Small intestine (tissue), 7 donors: Measurements from ENCODE around the gene PIP4K2C. TPM values are rescaled to one million over a fixed set of nuclear protein-coding genes. Genes with fewer than 3 reads are reported as not detected.

ENCODE experiments used
- DNase-seq, 2 donors: peaks; one replicate each; pipeline versions ENCODE4 v3.0.0 to v3.0.0-alpha.2; 2013
- FAIRE-seq: peaks from 2 replicates; lab custom pipeline; 2012; peaks lifted over from hg19 to GRCh38; lab: Jason Lieb, UNC
- H3K27ac ChIP-seq, 3 donors: one replicate each; pipeline ENCODE4 v1.5.1; 2013; ENCODE audit warnings: low read length in 2 of 3, mild to moderate bottlenecking in 2 of 3, control low read depth in 1 of 3, inconsistent platforms in 1 of 3, low read depth in 1 of 3, moderate library complexity in 1 of 3
- H3K27me3 ChIP-seq, 3 donors: one replicate each; pipeline ENCODE4 v1.6.1; 2013; ENCODE audit warnings: low read length in 3 of 3, inconsistent platforms in 1 of 3; ENCODE audit not compliant: control insufficient read depth in 3 of 3, insufficient read depth in 3 of 3
- H3K36me3 ChIP-seq, 3 donors: one replicate each; pipeline ENCODE4 v1.6.1; 2013; ENCODE audit warnings: low read length in 3 of 3, inconsistent platforms in 1 of 3, low read depth in 1 of 3, mild to moderate bottlenecking in 1 of 3, moderate library complexity in 1 of 3; ENCODE audit not compliant: control insufficient read depth in 3 of 3, insufficient read depth in 2 of 3
- H3K4me1 ChIP-seq, 3 donors: one replicate each; pipeline ENCODE4 v1.6.1; 2013; ENCODE audit warnings: low read length in 2 of 3, inconsistent platforms in 1 of 3, low read depth in 1 of 3, mild to moderate bottlenecking in 1 of 3, moderate library complexity in 1 of 3; ENCODE audit not compliant: control insufficient read depth in 3 of 3, insufficient read depth in 2 of 3
- H3K4me3 ChIP-seq, 3 donors: one replicate each; pipeline ENCODE4 v1.5.1; 2013; ENCODE audit warnings: low read length in 3 of 3, control low read depth in 1 of 3, inconsistent platforms in 1 of 3, low read depth in 1 of 3, mild to moderate bottlenecking in 1 of 3, moderate library complexity in 1 of 3
- H3K9me3 ChIP-seq, 2 donors: one replicate each; pipeline ENCODE4 v1.6.1; 2013; ENCODE audit warnings: low read depth in 1 of 2, low read length in 1 of 2; ENCODE audit not compliant: control insufficient read depth in 2 of 2, insufficient read depth in 1 of 2
- WGBS, 3 donors: extraction: QIAGEN DNeasy Blood & Tissue Kit; methylation state at CpG; one replicate each; pipeline ENCODE4 v1.1.7; 2013; 5-methylcytosine and 5-hydroxymethylcytosine counted together
- polyA plus RNA-seq, 4 donors: library from polyadenylated mRNA; stranded (reverse) in 3 of 4; unstranded in 1 of 4; fragments of 200-250 nt in 3 of 4; fragments of 120-200 nt in 1 of 4; gene quantifications; one replicate each; pipeline versions ENCODE4 v1.2.1 to v1.2.3, GENCODE V29; 2013
- donor health status: healthy with polysubstance abuse.
- donor health status: control.
- donor health status: control.
- donor health status: Bipolar disorder and iron deficiency.
- donor health status: healthy.

PIP4K2C gene
- polyA plus RNA-seq, 4 donors = 16.1 to 26.4 (median 17.8) TPM

DNA sequence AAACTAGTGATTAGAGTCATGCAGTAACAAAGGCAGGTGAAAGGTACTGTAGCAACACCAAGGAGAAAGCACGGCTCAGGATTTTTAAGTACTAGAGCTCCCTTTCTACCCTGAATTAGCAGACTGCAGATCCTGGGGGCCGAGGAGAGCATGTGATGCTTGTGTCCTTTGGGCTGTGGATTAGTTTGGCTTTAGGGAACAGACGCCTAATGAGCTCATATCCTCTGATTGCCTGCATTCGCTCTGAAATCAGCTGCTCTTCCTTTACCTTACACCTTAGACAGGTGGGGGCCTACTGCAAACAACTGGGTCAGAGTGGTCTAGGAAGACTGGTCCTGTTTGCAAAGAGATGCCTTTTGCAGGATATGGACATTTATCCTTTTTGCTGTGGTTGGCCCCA is 2.2 kb downstream of the PIP4K2C start:
- no peak for FAIRE-seq
- no peak overlapping the region for H3K27ac ChIP-seq
- H3K27me3 ChIP-seq = peaks cover 0 to 4% (median 0%) of the 10 kb centered on the region in 3 donors
- peaks cover 5 to 14% (median 8%) of the 10 kb centered on the region in 3 donors for H3K36me3 ChIP-seq
- no peak for DNase-seq
- WGBS, 3 donors = 87 to 94% (median 88%) methylated on average over 4 of the region's 4 CpGs
- H3K4me3 ChIP-seq = no peak overlapping the region
- H3K9me3 ChIP-seq = no peaks in the 10 kb centered on the region
- peaks cover 3 to 9% (median 7%) of the 10 kb centered on the region in 3 donors for H3K4me1 ChIP-seq

DNA sequence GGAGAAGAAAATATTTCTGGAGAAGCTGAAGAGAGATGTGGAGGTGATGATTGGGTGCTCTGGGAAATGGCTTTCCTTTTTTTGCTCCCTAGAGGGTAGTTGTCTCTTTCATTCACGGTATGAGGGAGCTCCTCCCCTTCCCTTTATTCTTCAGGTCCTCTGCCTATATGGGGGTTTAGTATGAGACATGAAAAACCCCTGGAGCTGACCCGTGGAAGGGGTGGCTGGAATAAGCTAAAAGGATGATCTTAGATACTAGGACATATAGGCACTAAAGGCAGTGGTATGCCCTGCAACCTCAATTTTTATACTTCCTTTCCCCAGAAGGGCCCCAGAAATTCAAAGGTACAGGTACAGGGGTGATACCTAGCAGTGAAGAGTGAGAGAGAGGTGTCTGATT is 9.4 kb downstream of the PIP4K2C start:
- no peak overlapping the region for H3K4me3 ChIP-seq
- no peak overlapping the region for H3K27ac ChIP-seq
- no peak for DNase-seq
- peaks cover 0 to 14% (median 0%) of the 10 kb centered on the region in 3 donors for H3K4me1 ChIP-seq
- H3K27me3 ChIP-seq = peaks cover 0 to 4% (median 0%) of the 10 kb centered on the region in 3 donors
- FAIRE-seq = no peak
- no peaks in the 10 kb centered on the region for H3K9me3 ChIP-seq
- H3K36me3 ChIP-seq = peaks cover 11 to 38% (median 14%) of the 10 kb centered on the region in 3 donors
- 70 to 87% (median 74%) methylated on average over 2 of the region's 2 CpGs for WGBS, 3 donors

GRCh38 chr12:57602544-57602943 is 11.6 kb downstream of the PIP4K2C start:
- Histone ChIP-seq H3K9me3 (no peaks in the 10 kb centered on the region), H3K27ac (no peak overlapping the region), H3K4me1 (peaks cover 0 to 14% (median 0%) of the 10 kb centered on the region in 3 donors), H3K36me3 (peaks cover 7 to 38% (median 8%) of the 10 kb centered on the region in 3 donors), H3K4me3 (no peak overlapping the region), H3K27me3 (peaks cover 0 to 9% (median 0%) of the 10 kb centered on the region in 3 donors)
- DNase-seq (no peak), FAIRE-seq (no peak)

DNA sequence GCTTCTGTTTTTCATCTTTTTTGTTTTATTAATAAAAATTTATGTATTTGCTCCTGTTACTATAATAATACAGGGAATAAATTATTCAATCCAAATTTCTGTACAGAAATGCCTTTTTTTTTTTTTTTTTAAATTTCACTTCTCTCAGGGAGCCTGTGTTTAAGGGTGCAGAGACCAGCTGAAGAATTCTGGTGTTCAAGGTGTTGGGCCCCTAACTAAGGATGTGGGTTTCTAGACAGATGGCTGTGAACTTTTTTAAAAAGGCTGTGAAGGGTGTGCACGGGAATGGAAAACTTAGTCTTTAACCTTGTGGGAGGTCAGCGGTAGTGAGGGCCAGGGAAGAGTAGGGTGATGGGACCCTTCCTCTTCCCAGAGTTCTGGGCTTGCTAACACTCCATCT is 12.3 kb downstream of the PIP4K2C start:
- Histone ChIP-seq H3K4me3 (no peak overlapping the region), H3K27ac (peak overlapping the region in 2 of 3 donors; percentile 57 to 66), H3K36me3 (peaks cover 7 to 36% (median 8%) of the 10 kb centered on the region in 3 donors), H3K27me3 (peaks cover 0 to 10% (median 0%) of the 10 kb centered on the region in 3 donors), H3K4me1 (peaks cover 0 to 14% (median 0%) of the 10 kb centered on the region in 3 donors), H3K9me3 (no peaks in the 10 kb centered on the region)
- WGBS, 3 donors = 63 to 86% (median 74%) methylated on average over 2 of the region's 2 CpGs
- DNase-seq = no peak
- FAIRE-seq = no peak

- H3K4me1 ChIP-seq = peaks cover 0 to 14% (median 0%) of the 10 kb centered on the region in 3 donors
- no peaks in the 10 kb centered on the region for H3K9me3 ChIP-seq
- H3K36me3 ChIP-seq = peaks cover 7 to 40% (median 8%) of the 10 kb centered on the region in 3 donors
- H3K27me3 ChIP-seq = peaks cover 0 to 10% (median 0%) of the 10 kb centered on the region in 3 donors
- H3K27ac ChIP-seq = peak overlapping the region in 2 of 3 donors; percentile 66 to 90
- WGBS, 3 donors = 30 to 38% (median 32%) methylated on average over 6 of the region's 6 CpGs
- peak overlapping the region; percentile 62 to 70 (median 63) for H3K4me3 ChIP-seq
- no peak for FAIRE-seq
- peak in 1 of 2 donors; percentile 29 for DNase-seq
Observed at GRCh38 chr12:57603815-57604453, 12.9 kb downstream of the PIP4K2C start.

DNA sequence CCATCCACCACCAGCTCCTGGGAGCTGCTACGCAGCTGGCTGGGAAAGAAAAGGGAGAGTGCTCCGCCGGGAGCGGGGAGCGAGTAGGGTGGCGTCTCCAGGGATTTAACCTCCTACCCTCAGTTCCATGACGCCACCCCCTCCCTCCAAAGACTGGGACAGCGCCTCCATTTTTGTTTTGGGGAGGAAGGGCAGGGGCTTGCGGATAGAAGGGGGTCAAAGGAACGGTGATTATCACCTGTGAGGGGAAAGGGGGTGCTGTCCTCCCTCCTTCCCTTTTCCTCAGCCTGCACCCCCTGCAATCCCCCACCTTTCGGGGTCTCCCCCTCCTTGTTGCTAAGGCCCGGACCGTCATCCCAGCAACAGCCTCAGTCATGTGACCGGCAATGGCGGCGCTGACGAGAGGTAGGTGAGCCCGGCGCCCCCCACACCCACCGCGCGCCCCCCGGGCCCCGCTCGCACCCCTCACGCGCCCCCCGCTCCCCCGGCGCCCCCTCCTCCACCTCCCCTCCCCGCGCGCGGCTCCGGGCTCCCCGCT is 13.5 kb downstream of the PIP4K2C start, which contains the start of gene DTX3:
DTX3 (plus strand) TSS at position 371 of the 538 bp plus-strand sequence. CDS start 1,694 bp downstream, outside the sequence.
- 1 to 7% (median 1%) methylated on average over 28 to 36 of the region's 36 CpGs for WGBS, 3 donors
- Histone ChIP-seq H3K36me3 (peaks cover 6 to 39% (median 7%) of the 10 kb centered on the region in 3 donors), H3K27ac (peak within 1 kb of the TSS; percentile 27 to 90 (median 66)), H3K27me3 (peaks cover 0 to 16% (median 0%) of the 10 kb centered on the region in 3 donors), H3K4me3 (peak within 1 kb of the TSS; percentile 62 to 70 (median 63)), H3K9me3 (no peaks in the 10 kb centered on the region), H3K4me1 (peaks cover 0 to 14% (median 0%) of the 10 kb centered on the region in 3 donors)
- no peak for FAIRE-seq
- peak; percentile 8 to 54 for DNase-seq

DNA sequence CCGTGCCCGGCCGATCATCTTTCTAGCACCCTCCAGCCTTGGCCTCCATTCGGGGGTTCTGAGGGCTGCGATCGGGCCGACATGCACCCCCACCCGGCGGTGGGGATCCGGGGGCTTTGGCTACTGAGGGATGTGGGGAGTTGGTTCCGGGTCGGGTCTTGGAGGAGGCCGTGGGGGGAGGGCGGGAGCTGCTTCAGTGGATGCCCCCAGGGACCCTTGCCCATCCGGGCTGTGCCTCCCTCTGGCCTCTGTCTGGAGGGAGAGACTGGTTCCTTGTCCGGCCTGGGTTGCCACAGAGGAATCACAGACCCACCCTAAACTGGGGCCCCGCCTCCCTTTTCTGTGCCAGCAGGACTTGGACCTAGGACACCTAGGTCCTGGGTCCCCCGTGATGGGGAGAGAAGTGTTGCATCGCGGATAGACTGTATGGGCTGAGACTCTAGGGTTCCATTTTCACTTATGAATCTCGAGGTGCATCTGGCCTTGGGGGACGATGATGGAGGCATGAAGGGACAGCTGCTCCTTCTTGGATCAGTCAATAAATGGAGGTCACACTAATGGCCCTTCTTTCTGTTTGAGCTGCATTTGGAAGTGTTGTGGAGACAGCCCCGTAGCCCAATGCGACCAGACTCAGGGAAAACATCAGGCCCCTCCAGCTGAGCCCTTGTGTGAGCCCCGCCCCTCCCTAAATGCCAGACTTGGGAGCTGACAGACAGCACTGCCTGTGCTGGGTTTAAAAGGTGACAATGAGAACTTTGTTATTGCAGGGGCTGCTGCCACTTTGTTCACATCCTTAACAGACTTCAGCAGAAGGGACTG is 14.2 kb downstream of the PIP4K2C start:
- DNase-seq = peak; percentile 37 to 53
- no peak for FAIRE-seq
- 9 to 15% (median 10%) methylated on average over 20 to 25 of the region's 25 CpGs for WGBS, 3 donors
- peaks cover 0 to 16% (median 0%) of the 10 kb centered on the region in 3 donors for H3K4me1 ChIP-seq
- peaks cover 6 to 36% (median 7%) of the 10 kb centered on the region in 3 donors for H3K36me3 ChIP-seq
- peak overlapping the region; percentile 27 to 79 (median 66) for H3K27ac ChIP-seq
- peaks cover 0 to 22% (median 0%) of the 10 kb centered on the region in 3 donors for H3K27me3 ChIP-seq
- no peaks in the 10 kb centered on the region for H3K9me3 ChIP-seq
- peak overlapping the region; percentile 62 to 70 (median 63) for H3K4me3 ChIP-seq

- DNase-seq (no peak), FAIRE-seq (no peak)
- Histone ChIP-seq H3K4me3 (no peak overlapping the region), H3K9me3 (no peaks in the 10 kb centered on the region), H3K36me3 (peaks cover 4 to 33% (median 7%) of the 10 kb centered on the region in 3 donors), H3K27me3 (peaks cover 0 to 28% (median 0%) of the 10 kb centered on the region in 3 donors), H3K4me1 (peaks cover 0 to 23% (median 3%) of the 10 kb centered on the region in 3 donors), H3K27ac (no peak overlapping the region)
- WGBS, 3 donors = 78 to 82% (median 81%) methylated on average over 4 of the region's 4 CpGs
Observed at GRCh38 chr12:57605811-57606311, 14.9 kb downstream of the PIP4K2C start.
